Karpas-422 (cell line): ENCODE results near the gene ST8SIA3. TPM values are rescaled to one million over a fixed set of nuclear protein-coding genes. Genes with fewer than 3 reads are reported as not detected.

Source experiments
- DNase-seq: peaks from one replicate; pipeline ENCODE4 v3.0.0-alpha.2; 2015
- H2AFZ ChIP-seq: fragments of 200-600 bp; sonication (generic); 2 replicates; pipeline ENCODE4 v1.6.1; 2014; ENCODE audit warnings: antibody characterized with exemption, low read length, mixed read lengths
- H3K27ac ChIP-seq: fragments of 200-600 bp; sonication (generic); 2 replicates; pipeline ENCODE4 v1.5.1; 2014; ENCODE audit warnings: mild to moderate bottlenecking, low read length, moderate library complexity
- H3K27me3 ChIP-seq: fragments of 200-600 bp; sonication (generic); 2 replicates; pipeline ENCODE4 v1.6.1; 2014; ENCODE audit warnings: low read length, mixed read lengths
- H3K36me3 ChIP-seq: fragments of 200-600 bp; sonication (generic); 2 replicates; pipeline ENCODE4 v1.6.1; 2014; ENCODE audit warnings: low read length, mixed read lengths; ENCODE audit not compliant: insufficient read depth
- H3K4me1 ChIP-seq: fragments of 200-600 bp; sonication (generic); 2 replicates; pipeline ENCODE4 v1.6.1; 2014; ENCODE audit warnings: mild to moderate bottlenecking, low read length, mixed read lengths
- H3K4me2 ChIP-seq: fragments of 200-600 bp; sonication (generic); 2 replicates; pipeline ENCODE4 v1.6.1; 2014; ENCODE audit warnings: low read length, low read depth, mild to moderate bottlenecking; ENCODE audit not compliant: poor library complexity, severe bottlenecking
- H3K4me3 ChIP-seq: fragments of 200-600 bp; sonication (generic); 2 replicates; pipeline ENCODE4 v1.5.1; 2014; ENCODE audit warnings: mild to moderate bottlenecking, antibody characterized with exemption, low read length, mixed read lengths
- H3K79me2 ChIP-seq: fragments of 200-600 bp; sonication (generic); 2 replicates; pipeline ENCODE4 v1.6.1; 2014; ENCODE audit warnings: mild to moderate bottlenecking, low read length, mixed read lengths
- H3K9ac ChIP-seq: fragments of 200-600 bp; sonication (generic); 2 replicates; pipeline ENCODE4 v1.6.0; 2014; ENCODE audit warnings: low read length
- H3K9me2 ChIP-seq: fragments of 200-600 bp; sonication (generic), shearing (Covaris generic); replicated peaks from 2 replicates; pipeline ENCODE4 v1.6.0; 2014; ENCODE audit warnings: mild to moderate bottlenecking, low read length, moderate library complexity; ENCODE audit not compliant: insufficient read depth
- H3K9me3 ChIP-seq: fragments of 300-700, 200-600 bp; sonication (generic); 2 replicates; pipeline ENCODE4 v1.6.1; 2014; ENCODE audit warnings: low read length, mixed read lengths
- H4K20me1 ChIP-seq: fragments of 200-600 bp; sonication (generic); 2 replicates; pipeline ENCODE4 v1.6.1; 2014; ENCODE audit warnings: mild to moderate bottlenecking, antibody characterized with exemption, low read length, low read depth; ENCODE audit not compliant: insufficient read depth
- total RNA-seq: library from RNA; depleted of rRNA; stranded (reverse); fragments of >200 nt; shearing (Covaris generic); gene quantifications from 2 replicates; pipeline ENCODE4 v1.2.3, GENCODE V29; 2014; ENCODE audit warnings: low replicate concordance

The ST8SIA3 gene
- total RNA-seq, 1 experiment from 2014 or later, result not detected

- H3K9me2 ChIP-seq, result no peaks in the 10 kb centered on the region
- no peak overlapping the region for H2AFZ ChIP-seq
- H3K27ac ChIP-seq, result no peak overlapping the region
- H3K4me3 ChIP-seq, result no peak overlapping the region
- no peak overlapping the region for H3K9ac ChIP-seq
- no peaks in the 10 kb centered on the region for H3K9me3 ChIP-seq
- H4K20me1 ChIP-seq, result no peaks in the 10 kb centered on the region
- no peaks in the 10 kb centered on the region for H3K27me3 ChIP-seq
- no peaks in the 10 kb centered on the region for H3K36me3 ChIP-seq
- H3K4me2 ChIP-seq, result no peak overlapping the region
- no peaks in the 10 kb centered on the region for H3K4me1 ChIP-seq
- no peak for DNase-seq
- no peaks in the 10 kb centered on the region for H3K79me2 ChIP-seq
Measured at GRCh38 chr18:57352761-57353136, 392 bp downstream of the ST8SIA3 start.

- H3K4me2 ChIP-seq, result no peak overlapping the region
- H3K27me3 ChIP-seq, result no peaks in the 10 kb centered on the region
- no peak overlapping the region for H3K9ac ChIP-seq
- H3K36me3 ChIP-seq, result no peaks in the 10 kb centered on the region
- no peaks in the 10 kb centered on the region for H4K20me1 ChIP-seq
- H2AFZ ChIP-seq, result no peak overlapping the region
- H3K9me3 ChIP-seq, result no peaks in the 10 kb centered on the region
- DNase-seq, result no peak
- H3K4me3 ChIP-seq, result no peak overlapping the region
- no peak overlapping the region for H3K27ac ChIP-seq
- H3K9me2 ChIP-seq, result no peaks in the 10 kb centered on the region
- H3K4me1 ChIP-seq, result no peaks in the 10 kb centered on the region
- H3K79me2 ChIP-seq, result no peaks in the 10 kb centered on the region
Measured at GRCh38 chr18:57353137-57353939, 981 bp downstream of the ST8SIA3 start.

- H3K27ac ChIP-seq, result no peak overlapping the region
- H2AFZ ChIP-seq, result no peak overlapping the region
- no peaks in the 10 kb centered on the region for H3K27me3 ChIP-seq
- no peak overlapping the region for H3K9ac ChIP-seq
- no peak overlapping the region for H3K4me3 ChIP-seq
- no peaks in the 10 kb centered on the region for H3K79me2 ChIP-seq
- no peaks in the 10 kb centered on the region for H3K4me1 ChIP-seq
- no peaks in the 10 kb centered on the region for H3K36me3 ChIP-seq
- no peak for DNase-seq
- H3K4me2 ChIP-seq, result no peak overlapping the region
- H3K9me2 ChIP-seq, result no peaks in the 10 kb centered on the region
- no peaks in the 10 kb centered on the region for H3K9me3 ChIP-seq
- H4K20me1 ChIP-seq, result no peaks in the 10 kb centered on the region
Measured at GRCh38 chr18:57353940-57354461, 1.6 kb downstream of the ST8SIA3 start.

GRCh38 chr18:57359433-57359832, 7.1 kb downstream of the ST8SIA3 start:
- H4K20me1 ChIP-seq, result no peaks in the 10 kb centered on the region
- H3K4me3 ChIP-seq, result no peak overlapping the region
- DNase-seq, result no peak
- no peaks in the 10 kb centered on the region for H3K4me1 ChIP-seq
- no peaks in the 10 kb centered on the region for H3K9me3 ChIP-seq
- H3K9ac ChIP-seq, result no peak overlapping the region
- no peak overlapping the region for H2AFZ ChIP-seq
- H3K4me2 ChIP-seq, result no peak overlapping the region
- no peaks in the 10 kb centered on the region for H3K79me2 ChIP-seq
- no peaks in the 10 kb centered on the region for H3K36me3 ChIP-seq
- no peaks in the 10 kb centered on the region for H3K9me2 ChIP-seq
- no peak overlapping the region for H3K27ac ChIP-seq
- H3K27me3 ChIP-seq, result no peaks in the 10 kb centered on the region

- no peak overlapping the region for H3K9ac ChIP-seq
- no peaks in the 10 kb centered on the region for H3K9me3 ChIP-seq
- H2AFZ ChIP-seq, result no peak overlapping the region
- no peaks in the 10 kb centered on the region for H4K20me1 ChIP-seq
- no peak overlapping the region for H3K4me2 ChIP-seq
- no peaks in the 10 kb centered on the region for H3K79me2 ChIP-seq
- H3K9me2 ChIP-seq, result no peaks in the 10 kb centered on the region
- no peak overlapping the region for H3K27ac ChIP-seq
- no peak overlapping the region for H3K4me3 ChIP-seq
- H3K27me3 ChIP-seq, result no peaks in the 10 kb centered on the region
- no peaks in the 10 kb centered on the region for H3K4me1 ChIP-seq
- H3K36me3 ChIP-seq, result no peaks in the 10 kb centered on the region
- no peak for DNase-seq
Measured at GRCh38 chr18:57362714-57363113, 10.4 kb downstream of the ST8SIA3 start.

GRCh38 chr18:57364460-57364859, 12.1 kb downstream of the ST8SIA3 start:
- H4K20me1 ChIP-seq, result no peaks in the 10 kb centered on the region
- no peaks in the 10 kb centered on the region for H3K36me3 ChIP-seq
- H3K9me2 ChIP-seq, result no peaks in the 10 kb centered on the region
- no peak overlapping the region for H3K27ac ChIP-seq
- no peaks in the 10 kb centered on the region for H3K79me2 ChIP-seq
- H3K9me3 ChIP-seq, result no peaks in the 10 kb centered on the region
- H3K4me3 ChIP-seq, result no peak overlapping the region
- no peaks in the 10 kb centered on the region for H3K27me3 ChIP-seq
- no peak overlapping the region for H3K9ac ChIP-seq
- H3K4me2 ChIP-seq, result no peak overlapping the region
- DNase-seq, result no peak
- no peaks in the 10 kb centered on the region for H3K4me1 ChIP-seq
- no peak overlapping the region for H2AFZ ChIP-seq

- no peak overlapping the region for H3K4me3 ChIP-seq
- no peak for DNase-seq
- no peaks in the 10 kb centered on the region for H3K36me3 ChIP-seq
- H3K9ac ChIP-seq, result no peak overlapping the region
- no peak overlapping the region for H3K4me2 ChIP-seq
- H4K20me1 ChIP-seq, result no peaks in the 10 kb centered on the region
- H3K9me3 ChIP-seq, result no peaks in the 10 kb centered on the region
- H2AFZ ChIP-seq, result no peak overlapping the region
- no peak overlapping the region for H3K27ac ChIP-seq
- H3K79me2 ChIP-seq, result no peaks in the 10 kb centered on the region
- no peaks in the 10 kb centered on the region for H3K9me2 ChIP-seq
- no peaks in the 10 kb centered on the region for H3K27me3 ChIP-seq
- H3K4me1 ChIP-seq, result no peaks in the 10 kb centered on the region
Measured at GRCh38 chr18:57366528-57367081, 14.2 kb downstream of the ST8SIA3 start.

- H2AFZ ChIP-seq, result no peak overlapping the region
- H3K9ac ChIP-seq, result no peak overlapping the region
- H3K9me2 ChIP-seq, result no peaks in the 10 kb centered on the region
- H3K27me3 ChIP-seq, result no peaks in the 10 kb centered on the region
- H3K79me2 ChIP-seq, result no peaks in the 10 kb centered on the region
- DNase-seq, result no peak
- H3K27ac ChIP-seq, result no peak overlapping the region
- H3K4me2 ChIP-seq, result no peak overlapping the region
- no peaks in the 10 kb centered on the region for H3K9me3 ChIP-seq
- H3K36me3 ChIP-seq, result no peaks in the 10 kb centered on the region
- no peak overlapping the region for H3K4me3 ChIP-seq
- H3K4me1 ChIP-seq, result no peaks in the 10 kb centered on the region
- no peaks in the 10 kb centered on the region for H4K20me1 ChIP-seq
Measured at GRCh38 chr18:57372444-57372843, 20.1 kb downstream of the ST8SIA3 start.
